Measurements from ENCODE around the gene GRB7. TPM values are rescaled to one million over a fixed set of nuclear protein-coding genes. Genes with fewer than 3 reads are reported as not detected.

The GRB7 gene
- total and polyA plus RNA-seq, 2 of the 4 experiments (the other 2 are of a cell fraction) = 0.18 to 0.36 TPM

DNA sequence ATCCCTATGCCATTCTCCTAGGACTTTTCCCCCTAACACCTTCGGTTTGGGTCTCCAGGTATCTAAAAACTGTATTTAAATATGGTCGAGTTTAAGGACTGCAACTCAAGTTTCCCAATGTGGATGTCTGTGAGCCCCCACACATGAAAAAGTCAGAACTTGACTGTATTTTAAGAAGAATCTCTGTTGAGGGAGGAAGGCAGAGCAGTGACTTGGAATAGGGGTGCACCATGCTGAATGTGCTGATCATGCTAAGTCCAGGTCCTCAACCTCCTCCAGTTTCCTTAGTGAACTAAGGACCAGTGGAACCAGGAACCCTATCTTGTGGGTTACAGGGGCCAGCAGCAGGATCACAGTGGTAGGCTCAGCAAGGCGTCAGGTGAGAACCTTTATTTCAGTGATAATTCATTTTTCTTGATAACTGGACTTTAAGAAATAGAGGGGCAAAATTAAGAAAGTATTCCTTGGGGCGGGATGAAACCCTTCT lies 19.5 kb downstream of the GRB7 start:
- in situ Hi-C loops (cut with MboI; ENCODE audit: low sequenced_read_pairs) = no loop called here

More for the DNA sequence above, 19.5 kb downstream of the GRB7 start:
- ATAC-seq (ENCODE audit: low read depth) = no peak
- Histone ChIP-seq H3K14ac (replicated peaks; ENCODE audit: low read depth, low read length) (no peak overlapping the region), H3K4me2 (ENCODE audit: low read depth, low read length) (no peak overlapping the region), H4K5ac (ENCODE audit: low read depth, low read length) (no peak overlapping the region), H3K4me3 (ENCODE audit: insufficient read depth, low read depth, low read length) (no peak overlapping the region), H2BK20ac (ENCODE audit: low read depth, low read length) (no peak overlapping the region), H4K20me1 (ENCODE audit: insufficient read depth, low read length) (no peaks in the 10 kb centered on the region), H2BK5ac (ENCODE audit: low read depth, low read length, poor library complexity, severe bottlenecking) (no peak overlapping the region), H3K9ac (ENCODE audit: low read depth, low read length) (no peak overlapping the region), H2AK5ac (ENCODE audit: low read depth, low read length) (no peak overlapping the region), H3K27me3 (ENCODE audit: control insufficient read depth, insufficient read depth, low read length) (peaks cover 24% of the 10 kb centered on the region), H3K4ac (ENCODE audit: low read depth, low read length) (no peak overlapping the region), H3K27ac (ENCODE audit: insufficient read depth, low read length) (no peak overlapping the region), H3K36me3 (ENCODE audit: control insufficient read depth, insufficient read depth, low read length) (no peaks in the 10 kb centered on the region), H3K79me1 (ENCODE audit: low read depth in 1 of 2, low read length in 2 of 2) (no peaks in the 10 kb centered on the region; a peak in 1 of 4 replicates), H3K9me1 (ENCODE audit: insufficient read depth, low read length) (no peaks in the 10 kb centered on the region; the same call in 1 of the 2 replicates), H3K4me1 (ENCODE audit: control insufficient read depth, insufficient read depth, low read length) (peaks cover 4% of the 10 kb centered on the region), H4K91ac (ENCODE audit: insufficient read depth, low read depth, low read length) (no peak overlapping the region), H2AFZ (replicated peaks; ENCODE audit: low read length, poor library complexity) (no peak overlapping the region), H2BK15ac (ENCODE audit: low read depth, low read length) (no peak overlapping the region), H2AK9ac (replicated peaks; ENCODE audit: low read depth, low read length, poor library complexity) (no peak overlapping the region), H4K8ac (ENCODE audit: low read depth in 2 of 2, low read length in 2 of 2) (no peak overlapping the region), H3K18ac (ENCODE audit: low read depth, low read length) (no peak overlapping the region), H3K23ac (ENCODE audit: low read depth, low read length) (no peak overlapping the region), H3K9me3 (ENCODE audit: control insufficient read depth, insufficient read depth, low read length) (no peaks in the 10 kb centered on the region), H3K56ac (ENCODE audit: extremely low read depth, insufficient read depth, low read length) (no peak overlapping the region), H2BK120ac (ENCODE audit: low read depth, low read length) (no peak overlapping the region)
- CTCF ChIA-PET = no interaction called here
- dilution Hi-C loops (cut with HindIII; ENCODE audit: low sequenced_read_pairs, unreplicated experiment) = no loop called here
- no TSS peak for BruUV-seq (replicated peaks)
- DNase-seq = no peak
- POLR2A ChIA-PET (ENCODE audit: unreplicated experiment) = no interaction called here
- intact Hi-C loops (cut with micrococcal nuclease) = no loop called here
- TF ChIP-seq, protein P1, sequence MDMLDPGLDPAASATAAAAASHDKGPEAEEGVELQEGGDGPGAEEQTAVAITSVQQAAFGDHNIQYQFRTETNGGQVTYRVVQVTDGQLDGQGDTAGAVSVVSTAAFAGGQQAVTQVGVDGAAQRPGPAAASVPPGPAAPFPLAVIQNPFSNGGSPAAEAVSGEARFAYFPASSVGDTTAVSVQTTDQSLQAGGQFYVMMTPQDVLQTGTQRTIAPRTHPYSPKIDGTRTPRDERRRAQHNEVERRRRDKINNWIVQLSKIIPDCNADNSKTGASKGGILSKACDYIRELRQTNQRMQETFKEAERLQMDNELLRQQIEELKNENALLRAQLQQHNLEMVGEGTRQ (IDR thresholded peaks at IDR 0.05; ENCODE audit: low read depth, low read length) = no peak
- TF ChIP-seq MAFK (IDR thresholded peaks at IDR 0.05; ENCODE audit: low read depth, low read length) = no peak
- WGBS, 2 experiments (ENCODE audit: extremely low coverage in 2 of 2, insufficient read length in 1 of 2) = no CpG with 5 or more reads among the region's 4 CpGs

Data from IMR-90 (cell line).